GM18498 (cell line): ENCODE results near the gene ATP8A2.
"Not testable (repeated sequence)": the region's sequence is repeated elsewhere in the genome, so short reads cannot be mapped to it uniquely, and the experiment has no call there.

ENCODE experiments used
- ATAC-seq: cut with Tn5 transposase; IDR thresholded peaks from one replicate; pipeline ENCODE4 v1.9.1; 2021; ENCODE audit warnings: mild to moderate bottlenecking, moderate library complexity; ENCODE audit not compliant: unreplicated experiment

Gene ATP8A2

DNA sequence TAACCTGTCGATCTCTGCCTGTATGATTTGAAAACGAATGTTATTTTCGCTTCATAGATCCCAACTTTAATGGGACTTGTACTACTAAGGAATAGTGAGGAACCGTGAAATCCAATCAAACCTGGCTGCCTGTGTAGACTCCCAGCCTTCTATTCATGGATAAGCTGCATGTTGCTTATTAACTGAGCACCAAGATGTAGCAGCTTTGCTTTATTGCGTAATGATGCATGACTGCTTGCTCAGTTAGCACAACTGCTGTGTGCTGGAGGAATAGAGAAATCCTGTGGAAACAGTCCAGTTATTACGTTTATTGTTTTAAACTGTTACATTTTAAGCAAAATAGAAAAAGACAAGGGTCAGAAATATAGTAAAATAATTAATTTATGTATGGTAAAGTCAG is 571.9 kb downstream of the ATP8A2 start:
- no peak for ATAC-seq

DNA sequence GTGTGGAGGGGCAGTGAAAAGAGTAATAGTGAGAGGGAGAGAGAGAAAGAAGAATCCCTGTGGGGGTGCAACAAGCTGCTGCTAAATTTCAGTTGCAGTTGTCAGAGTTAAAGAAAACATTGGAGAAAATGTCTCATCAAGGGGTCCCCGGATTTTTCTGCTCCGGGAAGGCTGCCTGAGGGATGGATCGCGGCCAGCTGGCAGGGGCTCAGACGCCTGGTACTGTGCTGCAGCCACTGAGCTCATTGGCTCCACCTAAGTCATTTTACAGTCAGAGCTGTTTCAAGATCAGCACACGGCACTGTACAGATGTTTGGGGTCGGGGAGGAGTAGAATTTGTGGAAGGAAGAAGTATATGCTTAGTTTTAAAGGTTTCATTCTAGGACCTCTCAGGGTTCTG is 573.8 kb downstream of the ATP8A2 start:
- no peak for ATAC-seq

DNA sequence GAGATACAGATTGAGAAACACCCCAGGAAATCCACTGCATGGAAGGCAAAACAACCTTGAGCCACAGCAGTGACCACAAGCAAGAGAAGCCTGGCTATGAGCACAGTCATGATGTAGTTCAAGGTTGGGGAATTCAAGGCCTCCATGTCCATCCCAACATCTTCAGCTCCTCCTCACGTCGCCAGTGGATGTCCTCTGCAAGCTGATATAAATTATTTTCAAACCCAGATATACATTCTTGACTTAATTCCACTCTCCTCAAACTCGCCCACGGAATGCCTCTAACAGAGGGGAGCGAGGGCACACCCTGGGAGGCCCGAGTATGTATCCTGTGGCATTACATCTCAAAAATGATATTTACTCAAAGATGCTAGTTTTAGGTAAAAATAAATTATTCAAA is 574.5 kb downstream of the ATP8A2 start:
- ATAC-seq: no peak

DNA sequence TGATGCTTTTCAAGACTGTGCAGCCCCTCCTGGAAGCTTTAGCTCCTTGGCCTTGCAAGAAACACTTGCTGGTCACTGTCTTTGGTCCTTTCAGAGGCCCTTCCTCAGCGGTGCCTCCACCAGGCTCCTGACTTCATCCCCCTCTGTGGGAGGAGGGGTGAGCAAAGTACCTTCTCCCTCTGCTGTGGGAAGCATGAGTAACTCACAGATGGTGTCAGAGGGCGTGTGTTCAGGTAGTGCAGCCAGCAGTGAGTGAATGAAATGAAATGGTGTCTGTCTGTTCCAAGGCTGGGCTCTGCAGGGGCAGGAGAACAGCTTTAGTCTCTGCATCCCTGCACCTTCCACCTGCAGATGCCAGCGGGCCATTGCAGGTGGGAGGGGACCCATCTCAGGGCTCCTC is 577.1 kb downstream of the ATP8A2 start:
- no peak for ATAC-seq

DNA sequence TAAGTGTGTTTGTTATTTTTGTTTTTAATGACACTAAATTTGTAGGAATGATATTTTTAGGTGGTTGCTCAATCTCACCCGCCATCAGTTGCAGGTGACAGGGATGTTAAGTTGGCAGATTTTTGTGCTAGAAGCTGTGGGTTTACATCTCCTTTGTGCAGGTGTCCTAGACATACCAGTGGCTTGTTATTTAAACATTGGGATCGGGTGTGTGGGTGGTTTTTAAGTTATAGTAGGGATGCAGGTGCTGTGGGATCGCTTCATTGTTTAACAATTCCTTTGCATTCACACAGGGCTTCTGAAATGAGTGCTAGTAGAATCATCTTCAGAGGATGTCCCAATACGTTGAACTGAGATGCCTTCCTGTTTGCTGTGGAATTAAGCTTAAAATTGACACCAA is 580.1 kb downstream of the ATP8A2 start:
- ATAC-seq: no peak

DNA sequence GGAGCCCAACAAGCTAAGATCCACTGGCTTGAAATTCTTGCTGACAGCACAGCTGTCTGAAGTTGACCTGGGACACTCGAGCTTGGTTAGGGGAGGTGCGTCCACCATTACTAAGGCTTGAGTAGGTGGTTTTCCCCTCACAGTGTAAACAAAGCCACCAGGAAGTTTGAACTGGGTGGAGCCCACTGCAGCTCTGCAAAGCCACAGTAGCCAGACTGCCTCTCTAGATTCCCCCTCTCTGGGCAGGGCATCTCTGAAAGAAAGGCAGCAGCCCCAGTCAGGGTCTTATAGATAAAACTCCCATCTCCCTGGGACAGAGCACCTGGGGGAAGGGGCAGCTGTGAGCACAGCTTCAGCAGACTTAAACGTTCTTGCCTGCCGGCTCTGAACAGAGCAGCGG is 582.3 kb downstream of the ATP8A2 start:
- ATAC-seq: not testable (repeated sequence)

DNA sequence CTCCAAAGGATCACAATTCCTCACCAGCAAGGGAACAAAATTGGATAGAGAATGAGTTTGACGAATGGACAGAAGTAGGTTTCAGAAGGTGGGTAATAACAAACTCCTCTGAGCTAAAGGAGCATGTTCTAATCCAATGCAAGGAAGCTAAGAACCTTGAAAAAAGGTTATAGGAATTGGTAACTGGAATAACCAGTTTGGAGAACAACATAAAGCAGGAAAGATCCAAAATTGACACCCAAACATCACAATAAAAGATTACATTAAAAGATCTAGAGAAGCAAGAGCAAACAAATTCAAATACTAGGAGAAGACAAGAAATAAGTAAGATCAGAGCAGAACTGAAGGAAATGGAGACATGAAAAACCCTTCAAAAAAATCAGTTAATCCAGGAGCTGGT is 583.2 kb downstream of the ATP8A2 start:
- not testable (repeated sequence) for ATAC-seq

DNA sequence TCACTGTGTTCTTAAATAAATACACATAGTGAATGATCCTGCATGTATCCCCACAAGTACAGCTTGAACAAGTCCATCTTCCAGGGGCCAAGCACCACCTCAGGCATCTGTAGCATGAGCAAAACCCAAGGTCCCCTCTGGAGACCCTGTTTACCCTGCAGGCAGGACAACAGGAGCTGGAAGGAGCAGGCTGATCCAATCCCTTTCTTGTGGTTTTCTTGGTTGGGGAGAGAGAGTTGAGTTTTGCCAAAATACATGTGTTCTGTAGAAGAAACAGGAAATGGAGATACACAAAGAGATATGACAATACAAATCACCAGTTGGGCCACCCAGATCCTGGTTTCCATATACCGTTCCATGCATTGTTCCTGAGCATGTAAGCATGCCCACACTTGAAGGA is 587.2 kb downstream of the ATP8A2 start:
- ATAC-seq: no peak

DNA sequence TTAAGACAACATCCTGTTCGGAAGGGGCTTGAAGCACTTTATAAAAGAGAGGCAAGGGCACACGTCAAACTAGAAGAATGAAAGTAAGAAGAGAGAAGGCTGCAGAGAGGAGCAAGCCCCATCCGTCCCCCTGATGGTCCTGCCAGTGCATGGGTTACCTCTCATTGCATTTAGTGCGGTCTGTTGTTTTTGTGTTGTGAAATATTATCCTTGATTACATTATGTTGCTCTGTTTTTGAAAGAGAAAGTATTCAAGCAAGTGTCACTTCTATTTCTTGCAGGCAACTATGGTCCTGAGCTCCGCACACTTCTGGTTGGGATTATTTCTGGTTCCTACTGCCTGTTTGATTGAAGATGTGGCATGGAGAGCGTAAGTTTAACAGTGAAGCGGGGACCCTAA is 589.5 kb downstream of the ATP8A2 start:
- no peak for ATAC-seq

DNA sequence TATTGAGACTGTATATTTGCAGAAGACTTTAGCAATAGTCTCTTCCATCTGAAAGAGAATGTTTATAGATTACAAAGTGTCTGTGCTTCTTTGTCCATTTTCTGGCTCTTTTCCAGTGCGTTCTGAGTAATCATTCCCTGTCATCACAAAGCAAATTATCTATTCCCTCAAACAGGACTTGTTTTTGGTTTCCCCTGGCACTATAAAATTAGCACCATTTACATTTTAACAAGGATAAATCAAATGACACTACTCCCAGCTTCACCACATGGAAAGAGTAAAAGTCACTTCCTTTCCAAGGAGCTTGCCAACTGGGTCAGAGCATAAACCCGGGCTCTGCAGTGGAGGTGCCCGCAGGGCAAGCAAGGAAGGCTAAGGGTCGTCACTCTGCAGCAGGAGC is 591.9 kb downstream of the ATP8A2 start:
- ATAC-seq: no peak

DNA sequence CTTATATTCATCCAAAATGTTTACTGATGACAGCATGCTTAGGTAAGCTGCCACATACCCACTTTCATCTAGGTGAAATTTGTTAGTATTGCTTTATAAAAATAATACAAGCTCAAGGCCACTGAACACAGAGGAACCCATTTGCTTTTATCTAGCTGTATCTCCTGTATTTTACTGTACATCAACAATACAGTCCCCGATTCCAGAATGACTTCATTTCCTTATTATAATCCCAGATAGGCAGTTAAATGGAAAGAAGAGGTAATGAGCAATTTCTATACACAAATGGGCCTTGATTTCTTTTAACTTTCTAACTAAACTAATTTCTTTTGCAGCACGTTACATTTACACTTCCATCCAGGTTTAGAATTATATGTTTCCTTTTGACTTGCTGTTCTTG is 593.8 kb downstream of the ATP8A2 start:
- ATAC-seq: no peak

DNA sequence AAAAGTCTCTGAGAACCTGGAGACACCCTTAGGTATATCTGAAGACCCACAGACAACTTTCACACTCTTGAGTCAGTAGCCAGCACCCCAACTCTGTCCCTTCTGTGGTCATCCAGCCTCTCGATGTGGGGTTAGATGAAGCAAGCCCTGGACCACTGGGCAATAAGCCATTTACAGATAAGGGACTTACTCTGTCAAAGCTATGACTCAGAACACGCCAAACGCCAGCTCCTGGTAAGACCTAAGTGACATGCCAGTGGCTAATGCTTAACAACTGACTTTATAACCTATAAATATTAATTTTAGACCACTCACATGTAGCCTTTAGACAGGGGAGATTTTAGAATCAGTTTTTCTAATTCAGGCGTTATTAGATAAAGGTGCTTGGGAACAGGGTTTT is 594.3 kb downstream of the ATP8A2 start:
- no peak for ATAC-seq

DNA sequence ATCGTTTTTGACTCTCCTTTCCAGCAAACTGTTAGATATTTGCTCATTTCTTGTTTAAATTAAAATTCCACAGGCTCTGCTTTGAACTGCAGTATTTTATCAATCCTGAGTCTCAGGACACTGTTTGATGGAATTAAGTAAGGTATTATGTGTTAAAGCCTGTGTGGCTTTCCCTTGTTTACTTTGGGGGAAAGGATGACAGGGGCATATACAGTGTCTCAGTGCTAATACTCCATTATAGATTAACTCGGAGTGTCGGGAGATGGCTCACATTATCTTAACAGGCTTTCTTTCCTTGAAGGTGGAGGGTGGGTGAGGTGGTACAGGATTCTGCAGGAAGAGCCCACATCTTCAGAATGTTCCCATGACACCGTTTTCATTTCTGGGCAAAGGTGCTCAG is 595.4 kb downstream of the ATP8A2 start:
- ATAC-seq: no peak

DNA sequence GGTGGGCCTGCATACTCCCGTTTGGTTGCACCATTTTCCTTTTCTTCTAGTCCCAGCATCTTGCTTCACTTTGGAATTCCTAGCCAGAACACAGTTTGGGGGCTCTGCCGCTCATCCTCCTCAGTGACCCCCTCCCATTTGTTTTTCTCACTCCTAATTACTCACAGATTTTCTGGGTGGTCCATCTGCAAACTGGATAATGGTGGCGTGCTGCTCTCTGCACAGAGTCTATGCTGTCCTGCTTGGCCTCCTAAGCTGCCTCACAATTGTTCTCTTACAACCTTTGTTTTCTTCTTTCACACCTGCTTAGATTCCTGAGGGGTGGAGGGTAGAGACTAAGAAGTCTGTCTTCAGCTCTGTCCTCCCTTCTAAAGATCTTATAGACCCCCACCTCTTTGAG is 599.3 kb downstream of the ATP8A2 start:
- no peak for ATAC-seq

DNA sequence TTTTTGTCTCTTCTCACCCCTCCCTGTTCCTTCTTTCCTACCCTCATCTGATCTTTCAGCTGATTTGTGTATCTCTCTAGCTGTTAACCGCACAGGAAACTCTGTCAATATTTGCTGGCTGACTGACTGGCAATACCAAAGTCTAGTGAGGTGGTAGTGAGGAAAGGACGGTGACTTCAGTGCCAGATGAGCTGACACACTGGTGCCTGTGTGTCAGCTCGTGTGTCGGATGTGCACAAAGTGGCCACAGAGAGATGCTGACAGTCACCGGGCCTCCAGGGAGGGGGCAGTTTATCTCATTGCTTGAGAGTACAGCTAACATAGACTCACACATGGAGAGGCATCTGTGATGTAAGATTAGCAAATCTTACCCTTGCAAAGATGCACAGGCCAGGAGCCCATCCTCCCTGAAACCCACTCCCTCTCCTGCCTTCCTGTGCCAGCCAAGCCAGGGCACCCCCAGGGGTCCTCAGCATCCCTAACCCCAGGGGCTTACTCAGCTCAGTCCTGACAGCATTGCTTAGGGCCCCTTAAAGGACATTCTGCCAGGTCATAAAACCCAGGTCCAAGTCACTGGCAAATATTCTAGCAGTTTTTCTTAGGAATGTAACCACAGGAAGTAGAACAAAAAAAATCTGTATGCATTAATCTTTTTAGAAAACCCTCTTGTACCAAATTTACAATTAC is 599.8 kb downstream of the ATP8A2 start:
- ATAC-seq: no peak

DNA sequence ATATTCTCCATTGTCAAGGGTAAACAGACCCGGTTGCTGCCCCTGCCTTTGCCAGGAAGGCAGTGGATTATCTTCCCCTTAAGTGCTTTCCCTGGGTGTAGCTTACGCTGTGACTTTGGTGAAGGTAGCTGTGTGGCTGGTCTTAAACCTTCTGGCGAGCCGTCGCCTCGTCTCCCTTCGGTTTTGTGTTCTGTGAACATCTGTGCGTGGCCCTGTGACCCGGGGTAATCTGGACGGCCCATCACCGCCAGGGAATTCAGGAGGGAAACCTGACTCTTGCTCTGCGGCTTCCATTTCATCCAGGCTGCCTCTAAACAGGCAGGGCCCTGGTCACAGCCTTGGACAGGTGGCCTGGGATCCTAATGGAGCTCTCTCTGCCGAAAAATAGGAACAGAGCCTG is 601.3 kb downstream of the ATP8A2 start:
- ATAC-seq: no peak

DNA sequence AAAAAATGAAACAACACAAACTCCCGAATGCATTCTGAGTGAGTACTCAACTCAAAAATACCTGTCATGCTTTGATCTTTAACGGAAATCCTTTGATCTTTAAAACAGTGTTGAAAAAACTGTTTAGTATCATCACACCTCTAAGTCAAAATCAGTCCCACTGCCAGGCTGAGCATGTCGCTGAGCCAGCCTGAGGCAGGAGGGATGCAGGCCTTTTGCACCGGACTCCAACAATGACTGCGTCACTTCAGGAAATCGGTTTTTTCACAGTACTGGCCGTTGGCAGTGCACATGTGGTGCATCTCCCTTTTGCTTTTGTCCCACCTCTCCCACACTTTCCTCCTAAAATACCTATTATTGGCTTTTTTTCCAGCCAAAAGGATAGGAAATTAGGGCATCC is 601.8 kb downstream of the ATP8A2 start:
- no peak for ATAC-seq

DNA sequence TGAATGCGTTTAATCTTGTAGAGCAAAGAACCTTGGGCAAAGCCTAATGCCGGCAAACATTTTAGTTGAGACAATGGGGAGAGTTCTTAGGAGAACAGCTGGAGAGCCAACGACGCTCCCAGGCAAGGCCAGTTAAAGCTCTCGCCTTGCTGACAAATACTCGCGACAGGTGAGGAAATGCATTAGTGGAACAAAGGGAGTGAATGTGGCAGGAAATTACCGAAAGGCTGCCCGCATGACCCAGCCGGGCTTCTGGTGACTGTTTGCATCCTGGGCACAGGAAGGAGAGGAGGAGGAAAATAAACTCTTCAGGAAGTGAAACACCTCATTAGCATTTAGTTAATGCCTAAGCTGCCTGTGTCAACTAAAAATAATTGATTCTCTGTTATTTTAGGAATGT is 605.4 kb downstream of the ATP8A2 start:
- no peak for ATAC-seq

DNA sequence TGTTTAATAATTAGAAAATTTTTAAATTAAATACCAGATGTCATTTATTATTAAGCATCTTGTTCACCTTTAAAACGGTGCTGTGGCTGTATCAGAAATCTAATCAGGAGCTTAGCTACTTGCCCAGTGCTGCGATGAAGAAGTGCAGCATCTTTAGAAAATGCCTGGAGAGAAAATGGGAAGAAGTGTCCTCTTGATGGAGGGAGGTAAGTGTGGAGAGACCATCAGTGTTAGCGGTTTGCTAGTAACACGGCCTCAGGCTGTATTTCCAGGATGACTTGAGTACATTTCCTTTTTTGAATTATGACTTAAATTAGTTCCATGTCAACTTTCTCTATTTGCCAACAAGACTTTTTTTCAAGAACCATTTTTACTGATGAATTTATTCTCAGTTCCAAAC is 605.9 kb downstream of the ATP8A2 start:
- ATAC-seq: no peak

DNA sequence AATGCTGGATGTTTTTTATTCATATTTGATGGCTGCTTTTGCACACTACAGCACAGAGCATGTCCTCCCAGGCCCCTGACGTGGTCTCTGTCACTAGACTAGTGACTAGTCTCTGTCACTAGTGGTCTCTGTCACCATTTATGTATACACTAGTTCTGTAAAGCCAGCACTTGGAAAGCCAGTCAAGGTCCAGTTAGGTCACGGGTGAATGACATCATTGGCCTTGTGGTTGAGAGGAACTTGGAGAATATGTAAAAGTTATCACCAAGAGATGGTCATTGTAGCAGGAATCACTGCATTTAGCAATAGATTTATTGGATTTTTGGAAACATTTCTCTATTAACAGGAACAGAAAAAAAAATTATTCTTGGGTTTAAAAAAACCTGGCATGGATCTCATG is 607.2 kb downstream of the ATP8A2 start:
- ATAC-seq: no peak

DNA sequence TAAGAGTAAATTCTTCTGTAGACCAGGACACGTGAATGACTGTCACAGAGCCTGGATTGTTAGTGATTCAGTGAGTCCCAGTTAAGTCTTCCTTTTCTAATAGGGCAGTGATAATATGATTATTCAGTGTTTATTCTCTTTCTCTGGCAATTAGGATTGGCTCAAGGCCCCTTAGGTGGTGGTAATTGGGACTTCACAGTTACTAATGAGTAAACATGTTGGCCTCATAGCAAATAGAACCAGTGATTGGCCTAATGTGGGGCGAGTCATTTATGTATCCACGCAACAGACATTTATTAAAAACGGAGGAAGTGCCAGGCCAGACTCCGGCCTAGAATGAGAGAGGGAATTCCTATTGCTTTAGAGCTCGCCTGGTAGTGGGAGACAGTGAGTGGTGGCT is 607.6 kb downstream of the ATP8A2 start:
- no peak for ATAC-seq

DNA sequence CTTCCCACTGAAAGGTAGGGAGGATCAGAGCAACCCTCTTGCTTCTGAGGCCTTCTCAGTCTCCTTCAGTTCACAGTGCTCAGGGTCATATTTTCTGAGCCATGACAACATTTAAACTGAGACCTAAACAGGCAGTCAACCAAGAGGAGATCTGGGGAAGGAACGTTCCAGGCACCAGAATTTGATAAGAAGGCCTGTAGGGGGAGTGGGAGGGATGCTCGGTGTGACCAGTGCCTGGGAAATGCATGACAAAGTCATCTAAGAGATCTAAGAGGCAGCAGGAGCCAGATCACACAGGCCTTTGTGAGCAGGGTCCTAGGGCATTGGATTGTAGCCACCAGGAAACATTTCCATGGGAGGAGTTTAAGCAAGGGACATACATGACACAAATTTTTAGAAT is 608.5 kb downstream of the ATP8A2 start:
- no peak for ATAC-seq

DNA sequence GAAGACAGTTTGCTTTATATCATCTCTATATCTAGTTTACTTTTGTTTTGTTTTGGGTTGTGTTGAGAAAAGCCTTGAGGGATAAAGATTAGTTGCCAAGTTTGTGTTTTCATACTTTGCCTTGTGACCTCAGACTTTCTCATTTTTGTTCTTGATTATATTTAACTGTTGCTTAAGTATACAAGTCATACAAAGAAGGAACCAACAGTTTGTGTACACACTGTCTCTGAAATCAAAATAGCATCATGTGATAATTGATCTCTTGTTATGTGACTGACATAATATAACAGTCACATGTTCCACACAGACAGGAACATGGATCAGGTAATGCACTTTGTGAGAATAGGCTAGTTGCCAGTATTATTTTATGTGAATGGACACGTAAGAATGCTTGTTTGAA is 609.3 kb downstream of the ATP8A2 start:
- ATAC-seq: no peak

DNA sequence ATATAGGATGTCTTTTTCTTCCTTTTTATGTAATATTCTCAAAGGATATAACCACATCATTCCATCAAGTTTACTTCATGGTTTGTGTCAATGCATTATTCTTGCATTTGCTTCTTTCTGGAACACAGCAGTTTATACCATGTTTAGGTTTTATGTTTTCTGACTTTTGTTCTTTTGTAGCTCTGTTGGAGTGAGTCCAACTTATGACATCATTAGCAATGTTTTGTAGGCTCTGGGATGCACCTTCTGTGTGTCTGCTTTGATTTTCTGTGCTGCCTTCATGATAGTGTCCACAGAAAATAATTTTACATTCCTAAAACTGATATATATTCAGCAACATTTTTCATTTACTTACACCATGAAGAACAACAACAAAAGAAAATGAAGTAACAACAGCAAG is 611.1 kb downstream of the ATP8A2 start:
- no peak for ATAC-seq
